Activated CD4-positive, CD25-positive, alpha-beta regulatory T cell (primary cell): ENCODE data around the gene CRISPLD2.
A peak's percentile ranks its signal among the peaks of the same experiment; 100 is the strongest.

ENCODE experiments used
- DNase-seq, 4 experiments: peaks; one replicate each; lab custom pipeline; 2025; lab: John Stamatoyannopoulos, UW

CRISPLD2 gene

GRCh38 chr16:84819644-84820304, at the start of gene CRISPLD2:
CRISPLD2 (plus strand) TSS chr16:84819985; CDS start chr16:84838496, 18,511 bp downstream.
- DNase-seq = peak; percentile 27 to 56 (median 52)

GRCh38 chr16:84773312-84773711, 46.5 kb upstream of the CRISPLD2 start:
- DNase-seq = no peak

GRCh38 chr16:84774810-84775209, 45.0 kb upstream of the CRISPLD2 start:
- no peak for DNase-seq

- DNase-seq = no peak
Observed at GRCh38 chr16:84775262-84775810, 44.4 kb upstream of the CRISPLD2 start.

- DNase-seq = no peak
Observed at GRCh38 chr16:84777435-84777834, 42.4 kb upstream of the CRISPLD2 start.

- DNase-seq = no peak
Observed at GRCh38 chr16:84778720-84779119, 41.1 kb upstream of the CRISPLD2 start.

GRCh38 chr16:84780063-84780462, 39.7 kb upstream of the CRISPLD2 start:
- no peak for DNase-seq

GRCh38 chr16:84780544-84781376, 39.0 kb upstream of the CRISPLD2 start:
- DNase-seq = no peak

GRCh38 chr16:84782846-84783245, 36.9 kb upstream of the CRISPLD2 start:
- DNase-seq = no peak

GRCh38 chr16:84785843-84786581, 33.8 kb upstream of the CRISPLD2 start:
- no peak for DNase-seq

- DNase-seq = no peak
Observed at GRCh38 chr16:84786605-84787262, 33.1 kb upstream of the CRISPLD2 start.

GRCh38 chr16:84787263-84787622, 32.5 kb upstream of the CRISPLD2 start:
- DNase-seq = no peak

GRCh38 chr16:84788920-84789391, 30.8 kb upstream of the CRISPLD2 start:
- no peak for DNase-seq

- no peak for DNase-seq
Observed at GRCh38 chr16:84789431-84789830, 30.4 kb upstream of the CRISPLD2 start.

- no peak for DNase-seq
Observed at GRCh38 chr16:84790301-84790700, 29.5 kb upstream of the CRISPLD2 start.

- DNase-seq = no peak
Observed at GRCh38 chr16:84791088-84791487, 28.7 kb upstream of the CRISPLD2 start.

GRCh38 chr16:84791501-84791900, 28.3 kb upstream of the CRISPLD2 start:
- DNase-seq = no peak

GRCh38 chr16:84794186-84794585, 25.6 kb upstream of the CRISPLD2 start:
- no peak for DNase-seq

- no peak for DNase-seq
Observed at GRCh38 chr16:84794626-84795025, 25.2 kb upstream of the CRISPLD2 start.

GRCh38 chr16:84795329-84796053, 24.3 kb upstream of the CRISPLD2 start:
- DNase-seq = no peak
